Bronchial epithelial cell (primary cell): ENCODE data around the gene TECRL. TPM values are rescaled to one million over a fixed set of nuclear protein-coding genes. Genes with fewer than 3 reads are reported as not detected.

Experiments used
- DNase-seq: peaks from one replicate; pipeline ENCODE4 v3.0.0-alpha.2; 2010; ENCODE audit warnings: low read depth
- FAIRE-seq: peaks from 2 replicates; lab custom pipeline; 2011; peaks lifted over from hg19 to GRCh38; lab: Jason Lieb, UNC
- H3K27me3 ChIP-seq: 2 replicates; pipeline ENCODE4 v1.5.1; 2011; ENCODE audit warnings: low read length; ENCODE audit not compliant: control insufficient read depth, insufficient read depth
- H3K36me3 ChIP-seq: 2 replicates; pipeline ENCODE4 v1.5.1; 2011; ENCODE audit warnings: low read length; ENCODE audit not compliant: control insufficient read depth, insufficient read depth
- H3K4me3 ChIP-seq: 2 replicates; pipeline ENCODE4 v1.5.1; 2011; ENCODE audit warnings: mild to moderate bottlenecking, low read depth, low read length, control low read depth
- total RNA-seq: library from RNA; depleted of rRNA; stranded (reverse); fragments of >200 nt; gene quantifications from 2 replicates; pipeline ENCODE4 v1.2.1, GENCODE V29; 2014
- TF ChIP-seq, protein P1 (sequence below): IDR thresholded peaks from 2 replicates; pipeline ENCODE4 v1.5.1; 2011; ENCODE audit warnings: mild to moderate bottlenecking, moderate library complexity, low read length, control low read depth, inconsistent platforms; ENCODE audit not compliant: insufficient read depth, severe bottlenecking

The TECRL gene
- total RNA-seq, 1 donor from 2014 or later, result not detected

DNA sequence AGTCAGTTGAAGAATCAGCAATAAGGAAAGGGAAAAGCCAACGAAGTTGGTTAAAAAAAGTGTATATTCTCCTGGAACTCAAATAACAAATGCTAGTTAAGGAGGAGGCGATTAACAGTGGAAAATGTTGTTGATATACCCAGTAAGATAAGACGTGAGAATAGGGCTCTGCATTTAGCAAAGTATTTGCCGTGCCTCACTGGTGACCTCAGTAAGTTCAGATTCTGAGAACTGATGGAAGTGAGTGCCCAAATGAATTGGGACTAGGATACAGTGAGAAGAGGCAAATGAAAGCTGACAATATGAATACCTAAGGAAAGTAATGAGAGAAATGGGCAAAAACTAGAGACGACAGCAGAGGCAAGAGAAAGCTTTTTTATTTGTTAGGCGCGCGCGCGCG is 3.5 kb downstream of the TECRL start:
- Histone ChIP-seq H3K4me3 (no peak overlapping the region), H3K36me3 (no peaks in the 10 kb centered on the region), H3K27me3 (no peaks in the 10 kb centered on the region)
- TF ChIP-seq, protein P1, sequence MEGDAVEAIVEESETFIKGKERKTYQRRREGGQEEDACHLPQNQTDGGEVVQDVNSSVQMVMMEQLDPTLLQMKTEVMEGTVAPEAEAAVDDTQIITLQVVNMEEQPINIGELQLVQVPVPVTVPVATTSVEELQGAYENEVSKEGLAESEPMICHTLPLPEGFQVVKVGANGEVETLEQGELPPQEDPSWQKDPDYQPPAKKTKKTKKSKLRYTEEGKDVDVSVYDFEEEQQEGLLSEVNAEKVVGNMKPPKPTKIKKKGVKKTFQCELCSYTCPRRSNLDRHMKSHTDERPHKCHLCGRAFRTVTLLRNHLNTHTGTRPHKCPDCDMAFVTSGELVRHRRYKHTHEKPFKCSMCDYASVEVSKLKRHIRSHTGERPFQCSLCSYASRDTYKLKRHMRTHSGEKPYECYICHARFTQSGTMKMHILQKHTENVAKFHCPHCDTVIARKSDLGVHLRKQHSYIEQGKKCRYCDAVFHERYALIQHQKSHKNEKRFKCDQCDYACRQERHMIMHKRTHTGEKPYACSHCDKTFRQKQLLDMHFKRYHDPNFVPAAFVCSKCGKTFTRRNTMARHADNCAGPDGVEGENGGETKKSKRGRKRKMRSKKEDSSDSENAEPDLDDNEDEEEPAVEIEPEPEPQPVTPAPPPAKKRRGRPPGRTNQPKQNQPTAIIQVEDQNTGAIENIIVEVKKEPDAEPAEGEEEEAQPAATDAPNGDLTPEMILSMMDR, result no peak
- no peak for FAIRE-seq
- DNase-seq, result no peak

DNA sequence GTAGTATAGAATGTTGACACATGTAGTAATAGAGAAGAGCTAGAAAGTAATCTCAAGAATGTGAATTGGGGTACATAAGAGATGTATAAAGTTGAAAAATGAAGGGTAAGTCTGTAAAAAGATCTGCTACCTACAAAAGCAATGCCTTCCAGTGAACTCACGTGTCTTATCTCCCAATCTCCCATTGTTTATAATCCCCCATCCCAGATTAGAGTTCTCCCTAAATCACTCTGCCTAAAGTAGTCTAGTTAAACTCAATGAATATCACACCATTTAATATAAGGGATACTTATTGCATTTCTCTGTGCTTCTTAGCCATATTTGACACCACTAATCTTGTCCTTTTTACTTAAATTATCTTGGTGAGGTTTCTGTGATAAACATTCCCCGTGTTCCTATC is 6.6 kb downstream of the TECRL start:
- no peak for FAIRE-seq
- TF ChIP-seq, protein P1, result no peak
- H3K27me3 ChIP-seq, result no peaks in the 10 kb centered on the region

DNA sequence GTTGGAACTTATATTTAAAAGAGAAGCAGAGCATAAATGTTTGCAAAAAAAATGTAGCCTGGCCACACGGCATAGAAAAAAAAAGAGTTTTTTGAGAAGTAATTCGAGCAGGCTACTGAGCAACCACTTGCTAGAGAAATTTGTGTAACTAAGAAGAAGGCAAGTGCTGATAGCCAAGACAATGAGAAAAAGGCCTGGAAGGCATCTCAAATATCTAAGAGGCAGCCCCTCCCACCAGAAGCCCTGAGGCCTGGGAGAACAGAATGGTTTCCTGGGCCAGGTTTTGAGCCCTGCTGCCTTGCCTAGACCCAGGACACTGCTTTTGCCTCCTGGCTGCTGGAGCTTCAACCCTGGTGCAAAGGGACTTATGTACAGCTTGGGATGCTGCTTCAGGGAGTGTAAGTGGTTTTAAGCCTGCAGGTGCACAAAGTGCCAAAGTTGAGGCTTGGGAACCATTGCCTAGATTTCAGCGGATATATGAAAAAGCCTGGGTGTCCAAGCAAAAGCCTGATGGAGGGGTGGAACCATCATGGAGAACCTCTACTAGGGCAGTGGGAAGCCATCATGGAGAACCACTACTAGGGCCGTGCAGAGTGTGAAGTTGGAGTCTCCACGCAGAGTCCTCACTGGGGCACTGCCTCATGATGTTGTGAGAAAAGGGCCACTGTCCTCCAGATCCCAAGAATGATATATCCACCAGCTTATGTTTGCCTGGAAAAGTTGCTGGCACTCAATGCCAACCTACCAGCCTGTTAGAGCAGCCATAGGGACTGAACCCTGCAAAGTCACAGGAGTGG is 9.7 kb downstream of the TECRL start:
- no peaks in the 10 kb centered on the region for H3K36me3 ChIP-seq
- H3K4me3 ChIP-seq, result no peak overlapping the region
- no peak for DNase-seq
- no peak for FAIRE-seq
- H3K27me3 ChIP-seq, result no peaks in the 10 kb centered on the region
- TF ChIP-seq, protein P1, result no peak

More for the DNA sequence above, 6.6 kb downstream of the TECRL start:
- H3K36me3 ChIP-seq, result no peaks in the 10 kb centered on the region
- no peak for DNase-seq
- no peak overlapping the region for H3K4me3 ChIP-seq

DNA sequence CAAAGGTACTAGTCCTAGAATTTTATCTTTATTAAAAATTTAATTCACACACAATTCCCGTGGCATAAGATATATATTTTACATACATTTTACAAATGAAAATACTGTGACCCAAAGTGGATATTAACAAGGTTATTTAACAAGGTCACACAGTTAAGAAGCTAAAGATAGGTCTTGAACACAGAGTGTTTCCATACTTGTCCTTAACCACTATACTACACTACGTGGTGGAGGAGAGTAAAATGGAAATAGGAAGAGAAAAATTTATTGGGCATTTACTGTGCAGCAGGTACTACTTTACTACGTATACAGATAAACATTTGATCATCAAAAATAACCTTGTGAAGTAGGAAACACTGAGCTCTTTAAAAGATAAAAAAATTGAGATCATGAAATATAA is 14.8 kb downstream of the TECRL start:
- H3K27me3 ChIP-seq, result no peaks in the 10 kb centered on the region
- H3K36me3 ChIP-seq, result no peaks in the 10 kb centered on the region
- no peak overlapping the region for H3K4me3 ChIP-seq
- DNase-seq (no peak), FAIRE-seq (no peak)
- TF ChIP-seq, protein P1, result no peak

DNA sequence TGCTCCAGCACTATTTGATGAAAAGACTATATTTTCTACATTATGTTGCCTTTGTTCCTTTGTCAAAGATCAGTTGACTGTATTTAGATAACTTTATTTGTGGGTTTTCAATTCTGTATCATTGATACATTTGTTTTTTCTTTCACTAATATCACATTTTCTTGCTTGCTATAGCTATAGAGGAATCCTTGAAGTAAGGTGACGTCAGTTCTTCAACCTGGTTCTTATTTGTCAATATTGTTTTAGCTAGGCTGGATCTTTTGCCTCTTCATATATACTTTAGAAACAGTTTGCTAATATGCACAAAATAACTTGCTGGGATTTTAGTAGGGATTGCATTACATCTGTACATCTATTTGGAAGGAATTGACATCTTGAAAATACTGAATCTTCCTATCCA is 21.0 kb downstream of the TECRL start:
- DNase-seq (no peak), FAIRE-seq (no peak)
- H3K36me3 ChIP-seq, result no peaks in the 10 kb centered on the region
- H3K4me3 ChIP-seq, result no peak overlapping the region
- H3K27me3 ChIP-seq, result no peaks in the 10 kb centered on the region
- TF ChIP-seq, protein P1, result no peak
